SK-N-MC (cell line): ENCODE data around the gene KIF1A.

ENCODE experiments used
- EZH2 ChIP-seq: fragments of 200-600 bp; sonication (generic); IDR thresholded peaks from one replicate; pipeline ENCODE4 v1.6.1; 2017; ENCODE audit warnings: antibody characterized with exemption
- FOXP2 ChIP-seq: optimal IDR thresholded peaks from 2 replicates; pipeline ENCODE3; 2011; ENCODE audit warnings: mild to moderate bottlenecking, moderate library complexity; ENCODE audit not compliant: insufficient read depth; ENCODE audit errors: extremely low read length, control extremely low read depth
- POLR2AphosphoS5 ChIP-seq: IDR thresholded peaks from 2 replicates; pipeline ENCODE4 v1.6.1; 2012; ENCODE audit warnings: mild to moderate bottlenecking, low read depth, low read length, borderline replicate concordance

GRCh38 chr2:240865391-240865790 lies 45.4 kb upstream of the KIF1A start:
- TF ChIP-seq EZH2 (no peak), POLR2AphosphoS5 (no peak), FOXP2 (no peak)
